Measurements from ENCODE around the gene CYB5RL.

GRCh38 chr1:54239035-54239383 is 39.2 kb upstream of the CYB5RL start:
- TF ChIP-seq POLR2A (IDR thresholded peaks at IDR 0.05): no peak
- TF ChIP-seq, protein P1, sequence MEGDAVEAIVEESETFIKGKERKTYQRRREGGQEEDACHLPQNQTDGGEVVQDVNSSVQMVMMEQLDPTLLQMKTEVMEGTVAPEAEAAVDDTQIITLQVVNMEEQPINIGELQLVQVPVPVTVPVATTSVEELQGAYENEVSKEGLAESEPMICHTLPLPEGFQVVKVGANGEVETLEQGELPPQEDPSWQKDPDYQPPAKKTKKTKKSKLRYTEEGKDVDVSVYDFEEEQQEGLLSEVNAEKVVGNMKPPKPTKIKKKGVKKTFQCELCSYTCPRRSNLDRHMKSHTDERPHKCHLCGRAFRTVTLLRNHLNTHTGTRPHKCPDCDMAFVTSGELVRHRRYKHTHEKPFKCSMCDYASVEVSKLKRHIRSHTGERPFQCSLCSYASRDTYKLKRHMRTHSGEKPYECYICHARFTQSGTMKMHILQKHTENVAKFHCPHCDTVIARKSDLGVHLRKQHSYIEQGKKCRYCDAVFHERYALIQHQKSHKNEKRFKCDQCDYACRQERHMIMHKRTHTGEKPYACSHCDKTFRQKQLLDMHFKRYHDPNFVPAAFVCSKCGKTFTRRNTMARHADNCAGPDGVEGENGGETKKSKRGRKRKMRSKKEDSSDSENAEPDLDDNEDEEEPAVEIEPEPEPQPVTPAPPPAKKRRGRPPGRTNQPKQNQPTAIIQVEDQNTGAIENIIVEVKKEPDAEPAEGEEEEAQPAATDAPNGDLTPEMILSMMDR (IDR thresholded peaks at IDR 0.05): no peak
